Measurements from ENCODE around the gene IFIT5. TPM values are rescaled to one million over a fixed set of nuclear protein-coding genes. Genes with fewer than 3 reads are reported as not detected.

IFIT5 gene
- total RNA-seq: 10 to 100 TPM in 2 of 3 donors, 1 to 10 TPM in 1; 9.8 to 19.1 (median 12.9) TPM
- long read RNA-seq, donor 1, full-length matches to known transcripts: 45 of 46 reads
- long read RNA-seq, donor 1, partial matches to known transcripts: 0 of 46 reads
- long read RNA-seq, donor 1, other reads (novel, unspliced or antisense): 1 of 46 reads
- long read RNA-seq, donor 2, full-length matches to known transcripts: 10 of 11 reads
- long read RNA-seq, donor 2, partial matches to known transcripts: 0 of 11 reads
- long read RNA-seq, donor 2, other reads (novel, unspliced or antisense): 1 of 11 reads

- no peak for TF ChIP-seq CTCF (IDR thresholded peaks at IDR 0.05)
- Histone ChIP-seq H3K36me3 (ENCODE audit: low read depth) (no peaks in the 10 kb centered on the region), H3K9me3 (no peaks in the 10 kb centered on the region), H3K4me1 (ENCODE audit: low read depth) (peaks cover 14% of the 10 kb centered on the region), H3K4me3 (peak within 1 kb of the TSS; percentile 35)
- DNase-seq: peak; percentile 74 to 85 (median 83)
- intact Hi-C loops (cut with DNase I, micrococcal nuclease): loop anchor here in 1 of 2 donors (10.0 kb wide), 1 partner anchor 160 kb away; the partner anchor contains the start of gene LIPA
- peak; percentile 91 for ATAC-seq
These were observed at the start of gene IFIT5 for GRCh38 chr10:89414146-89414878. IFIT5 (plus strand) TSS chr10:89414568; CDS start chr10:89414799, 231 bp downstream.

GRCh38 chr10:89367529-89367928 is 46.8 kb upstream of the IFIT5 start:
- TF ChIP-seq CTCF (IDR thresholded peaks at IDR 0.05): no peak
- intact Hi-C loops (cut with DNase I, micrococcal nuclease): no loop called here
- Histone ChIP-seq H3K9me3 (no peaks in the 10 kb centered on the region), H3K36me3 (ENCODE audit: low read depth) (no peaks in the 10 kb centered on the region), H3K4me1 (ENCODE audit: low read depth) (peaks cover 7% of the 10 kb centered on the region), H3K4me3 (no peak overlapping the region)
- DNase-seq (no peak), ATAC-seq (peak; percentile 18)

- DNase-seq (no peak), ATAC-seq (no peak)
- H3K4me1 ChIP-seq (ENCODE audit: low read depth): peaks cover 7% of the 10 kb centered on the region
- TF ChIP-seq CTCF (IDR thresholded peaks at IDR 0.05): no peak
- intact Hi-C loops (cut with DNase I, micrococcal nuclease): no loop called here
- H3K36me3 ChIP-seq (ENCODE audit: low read depth): no peaks in the 10 kb centered on the region
- no peak overlapping the region for H3K4me3 ChIP-seq
- H3K9me3 ChIP-seq: no peaks in the 10 kb centered on the region
These were observed 46.2 kb upstream of the IFIT5 start for GRCh38 chr10:89368129-89368528.

GRCh38 chr10:89369156-89370105 is 44.9 kb upstream of the IFIT5 start:
- intact Hi-C loops (cut with DNase I, micrococcal nuclease): no loop called here
- H3K36me3 ChIP-seq (ENCODE audit: low read depth): no peaks in the 10 kb centered on the region
- H3K4me1 ChIP-seq (ENCODE audit: low read depth): peaks cover 19% of the 10 kb centered on the region
- H3K4me3 ChIP-seq: no peak overlapping the region
- peak in 1 of 3 donors; percentile 70 for DNase-seq
- no peak for ATAC-seq
- H3K9me3 ChIP-seq: no peaks in the 10 kb centered on the region
- peak; percentile 15 for TF ChIP-seq CTCF (IDR thresholded peaks at IDR 0.05)

GRCh38 chr10:89371079-89371478 is 43.3 kb upstream of the IFIT5 start:
- ATAC-seq (no peak), DNase-seq (no peak)
- Histone ChIP-seq H3K36me3 (ENCODE audit: low read depth) (no peaks in the 10 kb centered on the region), H3K4me3 (no peak overlapping the region), H3K9me3 (no peaks in the 10 kb centered on the region), H3K4me1 (ENCODE audit: low read depth) (peaks cover 27% of the 10 kb centered on the region)
- no peak for TF ChIP-seq CTCF (IDR thresholded peaks at IDR 0.05)
- intact Hi-C loops (cut with DNase I, micrococcal nuclease): no loop called here

Data from mucosa of descending colon (tissue), 3 donors.